Measurements from ENCODE around the gene JMJD8. TPM values are rescaled to one million over a fixed set of nuclear protein-coding genes. Genes with fewer than 3 reads are reported as not detected.
A peak's percentile ranks its signal among the peaks of the same experiment; 100 is the strongest.

The JMJD8 gene
- total and polyA plus RNA-seq, 9 of the 15 experiments (the other 6 are each of a cell fraction or from before 2014, with no cell fraction given), result 1.2 to 50.6 (median 29.3) TPM

GRCh38 chr16:715477-716199 lies 31.5 kb upstream of the JMJD8 start (continued):
- no peak for TF ChIP-seq EP400 (IDR thresholded peaks at IDR 0.05)
- no peak for TF ChIP-seq CEBPZ (IDR thresholded peaks at IDR 0.05; ENCODE audit: borderline replicate concordance, low read depth, low read length)
- no peak for TF ChIP-seq ZNF586 (CRISPR knock-in tag; conservative IDR thresholded peaks at IDR 0.05)
- TF ChIP-seq CHD2 (IDR thresholded peaks at IDR 0.05; ENCODE audit: low read depth, low read length), result no peak
- no peak for TF ChIP-seq COPS2 (conservative IDR thresholded peaks at IDR 0.05)
- TF ChIP-seq ZNF24 (IDR thresholded peaks at IDR 0.05), result no peak
- TF ChIP-seq XRCC3 (IDR thresholded peaks at IDR 0.05), result no peak
- no peak for TF ChIP-seq NR4A1 (CRISPR knock-in tag; IDR thresholded peaks at IDR 0.05)
- no peak for TF ChIP-seq NR4A1 (tag; IDR thresholded peaks at IDR 0.05)
- no peak for TF ChIP-seq GATAD2A (IDR thresholded peaks at IDR 0.05)
- TF ChIP-seq XRCC4 (IDR thresholded peaks at IDR 0.05; ENCODE audit: extremely low read depth, insufficient read depth, insufficient read length), result no peak
- no peak for TF ChIP-seq ETS2 (tag; IDR thresholded peaks at IDR 0.05; ENCODE audit: borderline replicate concordance, poor library complexity, severe bottlenecking)
- TF ChIP-seq MNT (conservative IDR thresholded peaks at IDR 0.05), result no peak
- TF ChIP-seq ZNF316 (IDR thresholded peaks at IDR 0.05), result no peak
- no peak for TF ChIP-seq ZNF668 (CRISPR knock-in tag; IDR thresholded peaks at IDR 0.05)
- no peak for TF ChIP-seq ZNF551 (CRISPR knock-in tag; IDR thresholded peaks at IDR 0.05)
- TF ChIP-seq L3MBTL2 (IDR thresholded peaks at IDR 0.05), result peak; percentile 84
- TF ChIP-seq GABPA (tag; conservative IDR thresholded peaks at IDR 0.05; ENCODE audit: low read depth), result 0 out of 2 replicates have a peak, but pooled peaks have one; percentile 35
- TF ChIP-seq PPARD (CRISPR knock-in tag; IDR thresholded peaks at IDR 0.05), result no peak
- TF ChIP-seq PATZ1 (CRISPR knock-in tag; IDR thresholded peaks at IDR 0.05; ENCODE audit: borderline replicate concordance), result no peak
- TF ChIP-seq THRA (IDR thresholded peaks at IDR 0.05), result no peak

Data from K562 (cell line).